A549 (cell line): ENCODE data around the gene XRCC1.

ENCODE experiments used
- CBX8 ChIP-seq: fragments of 200-600 bp; sonication (generic); IDR thresholded peaks from 2 replicates; pipeline ENCODE4 v1.6.1; 2016
- CHD4 ChIP-seq: fragments of 200-600 bp; sonication (generic); IDR thresholded peaks from 2 replicates; pipeline ENCODE4 v1.6.1; 2016; ENCODE audit warnings: antibody characterized with exemption, mild to moderate bottlenecking, borderline replicate concordance
- JUN ChIP-seq, 2 experiments: fragments of >200 bp; sonication (Bioruptor Twin); formaldehyde crosslinking; IDR thresholded peaks; 2 replicates in 1 of 2; 3 replicates in 1 of 2; pipeline ENCODE4 v1.6.1; 2016 to 2017
- KDM1A ChIP-seq: fragments of 200-600 bp; sonication (generic); IDR thresholded peaks from 2 replicates; pipeline ENCODE4 v1.6.1; 2016; ENCODE audit warnings: low read depth, mild to moderate bottlenecking
- MAFK ChIP-seq: fragments of 450-650 bp; IDR thresholded peaks from 2 replicates; pipeline ENCODE4 v1.6.1; 2014; ENCODE audit not compliant: partially characterized antibody
- MYC ChIP-seq: IDR thresholded peaks from 2 replicates; pipeline ENCODE4 v1.6.1; 2012; ENCODE audit warnings: mild to moderate bottlenecking, inconsistent platforms, low read length, improper control_type of control experiment, borderline replicate concordance
- POLR2A ChIP-seq: IDR thresholded peaks from 2 replicates; pipeline ENCODE4 v1.6.1; 2012; ENCODE audit warnings: mild to moderate bottlenecking, low read length
- RAD21 ChIP-seq, 2 experiments: fragments of >200 bp in 1 of 2; sonication (Bioruptor Twin) in 1 of 2; formaldehyde crosslinking in 1 of 2; IDR thresholded peaks in 1 of 2; conservative IDR thresholded peaks in 1 of 2; 2 replicates in 1 of 2; 3 replicates in 1 of 2; pipeline ENCODE4 v1.6.1; 2012 to 2018; ENCODE audit warnings: inconsistent platforms in 1 of 2
- RFX5 ChIP-seq: fragments of 450-650 bp; IDR thresholded peaks from 2 replicates; pipeline ENCODE4 v1.7.1; 2014; ENCODE audit warnings: antibody characterized with exemption, mild to moderate bottlenecking, moderate library complexity
- RNF2 ChIP-seq: fragments of 200-600 bp; sonication (generic); IDR thresholded peaks from 2 replicates; pipeline ENCODE4 v1.6.1; 2016; ENCODE audit warnings: low read depth, mild to moderate bottlenecking, antibody characterized with exemption, moderate library complexity, borderline replicate concordance
- ZNF302 ChIP-seq: fragments of 250-450 bp; sonication (Bioruptor Pico); IDR thresholded peaks from 2 replicates; pipeline ENCODE4 v1.9.0; 2021; ENCODE audit warnings: inconsistent platforms, mild to moderate bottlenecking, moderate library complexity
- TF ChIP-seq, protein P1 (sequence below): fragments of >200 bp; sonication (Bioruptor Twin); formaldehyde crosslinking; IDR thresholded peaks from 3 replicates; pipeline ENCODE4 v1.5.1; 2016

DNA sequence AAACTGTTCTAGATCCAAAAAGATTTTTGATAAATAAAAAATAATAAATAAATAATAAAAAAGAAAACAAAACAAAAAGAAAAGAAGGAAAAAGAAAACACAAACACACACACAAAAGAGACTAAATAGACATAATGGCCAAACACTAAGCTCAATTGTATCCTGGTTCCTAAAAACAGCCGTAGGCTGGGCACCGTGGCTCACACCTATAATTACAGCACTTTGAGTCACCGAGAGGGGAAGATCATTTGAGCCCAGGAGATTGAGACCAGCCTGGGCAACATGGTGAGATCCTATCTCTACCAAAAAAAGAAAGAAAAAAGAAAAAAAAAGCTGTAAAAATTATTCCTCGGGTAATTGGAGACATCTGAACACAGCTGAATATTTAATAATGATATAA, 57.3 kb downstream of the XRCC1 start:
- TF ChIP-seq, protein P1, sequence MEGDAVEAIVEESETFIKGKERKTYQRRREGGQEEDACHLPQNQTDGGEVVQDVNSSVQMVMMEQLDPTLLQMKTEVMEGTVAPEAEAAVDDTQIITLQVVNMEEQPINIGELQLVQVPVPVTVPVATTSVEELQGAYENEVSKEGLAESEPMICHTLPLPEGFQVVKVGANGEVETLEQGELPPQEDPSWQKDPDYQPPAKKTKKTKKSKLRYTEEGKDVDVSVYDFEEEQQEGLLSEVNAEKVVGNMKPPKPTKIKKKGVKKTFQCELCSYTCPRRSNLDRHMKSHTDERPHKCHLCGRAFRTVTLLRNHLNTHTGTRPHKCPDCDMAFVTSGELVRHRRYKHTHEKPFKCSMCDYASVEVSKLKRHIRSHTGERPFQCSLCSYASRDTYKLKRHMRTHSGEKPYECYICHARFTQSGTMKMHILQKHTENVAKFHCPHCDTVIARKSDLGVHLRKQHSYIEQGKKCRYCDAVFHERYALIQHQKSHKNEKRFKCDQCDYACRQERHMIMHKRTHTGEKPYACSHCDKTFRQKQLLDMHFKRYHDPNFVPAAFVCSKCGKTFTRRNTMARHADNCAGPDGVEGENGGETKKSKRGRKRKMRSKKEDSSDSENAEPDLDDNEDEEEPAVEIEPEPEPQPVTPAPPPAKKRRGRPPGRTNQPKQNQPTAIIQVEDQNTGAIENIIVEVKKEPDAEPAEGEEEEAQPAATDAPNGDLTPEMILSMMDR, result no peak
- TF ChIP-seq MYC (no peak), RNF2 (no peak), CBX8 (no peak), CHD4 (no peak), JUN (IDR thresholded peaks at IDR 0.05) (no peak), POLR2A (no peak), RFX5 (no peak), KDM1A (no peak), RAD21 (conservative IDR thresholded peaks at IDR 0.05 in 1 of 2, IDR thresholded peaks at IDR 0.05 in 1 of 2) (no peak), MAFK (no peak), ZNF302 (CRISPR knock-in tag) (no peak)
